Adipocyte (in vitro differentiated cells): ENCODE measurements around the gene ATXN1.
"Not testable (repeated sequence)": the region's sequence is repeated elsewhere in the genome, so short reads cannot be mapped to it uniquely, and the experiment has no call there.

Experiments
- DNase-seq: peaks from one replicate; pipeline ENCODE4 v3.0.0-alpha.2; 2015; ENCODE audit warnings: low read depth
- H3K27me3 ChIP-seq: replicated peaks from 2 replicates; pipeline ENCODE4 v1.7.0; 2013; ENCODE audit warnings: mild to moderate bottlenecking, low read length, moderate library complexity; ENCODE audit not compliant: control insufficient read depth, insufficient read depth
- H3K36me3 ChIP-seq: 2 replicates; pipeline ENCODE4 v1.7.0; 2013; ENCODE audit warnings: low read length, mild to moderate bottlenecking, moderate library complexity; ENCODE audit not compliant: control insufficient read depth, insufficient read depth, severe bottlenecking
- H3K4me1 ChIP-seq: 2 replicates; pipeline ENCODE4 v1.7.0; 2013; ENCODE audit warnings: mild to moderate bottlenecking, low read length, moderate library complexity; ENCODE audit not compliant: control insufficient read depth, insufficient read depth
- H3K4me3 ChIP-seq: 2 replicates; pipeline ENCODE4 v1.7.0; 2013; ENCODE audit warnings: mild to moderate bottlenecking, low read length, moderate library complexity
- H3K9ac ChIP-seq: 2 replicates; pipeline ENCODE4 v1.7.0; 2013; ENCODE audit warnings: mild to moderate bottlenecking, low read length, moderate library complexity
- H3K9me3 ChIP-seq: 2 replicates; pipeline ENCODE4 v1.7.0; 2013; ENCODE audit warnings: mild to moderate bottlenecking, low read length, moderate library complexity; ENCODE audit not compliant: control insufficient read depth

Gene ATXN1

GRCh38 chr6:16388488-16388887 lies 372.8 kb downstream of the ATXN1 start:
- H3K4me1 ChIP-seq: peaks cover 14% of the 10 kb centered on the region
- no peak overlapping the region for H3K9ac ChIP-seq
- no peaks in the 10 kb centered on the region for H3K36me3 ChIP-seq
- H3K9me3 ChIP-seq: no peaks in the 10 kb centered on the region
- no peak overlapping the region for H3K4me3 ChIP-seq
- no peak for DNase-seq
- no peaks in the 10 kb centered on the region for H3K27me3 ChIP-seq

- Histone ChIP-seq H3K27me3 (no peaks in the 10 kb centered on the region), H3K9me3 (no peaks in the 10 kb centered on the region), H3K9ac (no peak overlapping the region), H3K36me3 (no peaks in the 10 kb centered on the region), H3K4me3 (no peak overlapping the region), H3K4me1 (peaks cover 5% of the 10 kb centered on the region)
- no peak for DNase-seq
Observed at GRCh38 chr6:16386057-16386456, 375.2 kb downstream of the ATXN1 start.

GRCh38 chr6:16383607-16384206 lies 377.6 kb downstream of the ATXN1 start:
- Histone ChIP-seq H3K36me3 (no peaks in the 10 kb centered on the region), H3K27me3 (no peaks in the 10 kb centered on the region), H3K4me3 (no peak overlapping the region), H3K4me1 (peaks cover 5% of the 10 kb centered on the region), H3K9me3 (no peaks in the 10 kb centered on the region), H3K9ac (no peak overlapping the region)
- DNase-seq: no peak

- DNase-seq, H3K27me3 ChIP-seq, H3K4me3 ChIP-seq, H3K9me3 ChIP-seq, H3K9ac ChIP-seq, H3K4me1 ChIP-seq, H3K36me3 ChIP-seq: not testable (repeated sequence)
Observed at GRCh38 chr6:16381968-16382367, 379.3 kb downstream of the ATXN1 start.

GRCh38 chr6:16380220-16380809 lies 380.9 kb downstream of the ATXN1 start:
- no peak for DNase-seq
- Histone ChIP-seq H3K36me3 (no peaks in the 10 kb centered on the region), H3K9ac (no peak overlapping the region), H3K4me1 (no peaks in the 10 kb centered on the region), H3K4me3 (no peak overlapping the region), H3K9me3 (no peaks in the 10 kb centered on the region), H3K27me3 (no peaks in the 10 kb centered on the region)

GRCh38 chr6:16378360-16378759 lies 382.9 kb downstream of the ATXN1 start:
- not testable (repeated sequence) for H3K9ac ChIP-seq, H3K9me3 ChIP-seq, H3K27me3 ChIP-seq, DNase-seq, H3K4me1 ChIP-seq, H3K4me3 ChIP-seq, H3K36me3 ChIP-seq

- Histone ChIP-seq H3K27me3 (no peaks in the 10 kb centered on the region), H3K9me3 (no peaks in the 10 kb centered on the region), H3K9ac (no peak overlapping the region), H3K4me3 (no peak overlapping the region), H3K4me1 (no peaks in the 10 kb centered on the region), H3K36me3 (no peaks in the 10 kb centered on the region)
- no peak for DNase-seq
Observed at GRCh38 chr6:16377470-16377869, 383.8 kb downstream of the ATXN1 start.

GRCh38 chr6:16375843-16376242 lies 385.4 kb downstream of the ATXN1 start:
- H3K4me1 ChIP-seq: no peaks in the 10 kb centered on the region
- no peak overlapping the region for H3K4me3 ChIP-seq
- H3K9me3 ChIP-seq: no peaks in the 10 kb centered on the region
- H3K36me3 ChIP-seq: no peaks in the 10 kb centered on the region
- DNase-seq: no peak
- H3K9ac ChIP-seq: no peak overlapping the region
- H3K27me3 ChIP-seq: no peaks in the 10 kb centered on the region

- no peaks in the 10 kb centered on the region for H3K27me3 ChIP-seq
- no peak overlapping the region for H3K4me3 ChIP-seq
- DNase-seq: no peak
- H3K9ac ChIP-seq: no peak overlapping the region
- no peaks in the 10 kb centered on the region for H3K36me3 ChIP-seq
- H3K4me1 ChIP-seq: no peaks in the 10 kb centered on the region
- H3K9me3 ChIP-seq: no peaks in the 10 kb centered on the region
Observed at GRCh38 chr6:16375206-16375605, 386.1 kb downstream of the ATXN1 start.

- H3K4me3 ChIP-seq: no peak overlapping the region
- no peaks in the 10 kb centered on the region for H3K9me3 ChIP-seq
- H3K4me1 ChIP-seq: no peaks in the 10 kb centered on the region
- H3K9ac ChIP-seq: no peak overlapping the region
- no peak for DNase-seq
- H3K27me3 ChIP-seq: no peaks in the 10 kb centered on the region
- no peaks in the 10 kb centered on the region for H3K36me3 ChIP-seq
Observed at GRCh38 chr6:16374461-16375200, 386.6 kb downstream of the ATXN1 start.

- Histone ChIP-seq H3K4me3 (no peak overlapping the region), H3K27me3 (no peaks in the 10 kb centered on the region), H3K9ac (no peak overlapping the region), H3K4me1 (no peaks in the 10 kb centered on the region), H3K36me3 (no peaks in the 10 kb centered on the region), H3K9me3 (no peaks in the 10 kb centered on the region)
- no peak for DNase-seq
Observed at GRCh38 chr6:16374016-16374415, 387.2 kb downstream of the ATXN1 start.
